ENCODE measurements around the gene CLCN6. TPM values are rescaled to one million over a fixed set of nuclear protein-coding genes. Genes with fewer than 3 reads are reported as not detected.
A peak's percentile ranks its signal among the peaks of the same experiment; 100 is the strongest.

CLCN6 gene
- total RNA-seq, 4 donors from 2014 or later = 14.4 to 20.4 (median 18.0) TPM

- TF ChIP-seq CTCF (IDR thresholded peaks at IDR 0.05) = no peak
- ATAC-seq (ENCODE audit: low FRiP score) = no peak
- no peak for DNase-seq (ENCODE audit: low spot score)
Observed at GRCh38 chr1:11856698-11857097, 50.7 kb downstream of the CLCN6 start.

- no peak for DNase-seq (ENCODE audit: low spot score)
- no peak for ATAC-seq (ENCODE audit: low FRiP score)
- TF ChIP-seq CTCF (IDR thresholded peaks at IDR 0.05) = no peak
Observed at GRCh38 chr1:11857164-11857851, 51.3 kb downstream of the CLCN6 start.

- DNase-seq (ENCODE audit: low spot score) = no peak
Observed at GRCh38 chr1:11858158-11858557, 52.2 kb downstream of the CLCN6 start.

GRCh38 chr1:11858613-11858967 is 52.6 kb downstream of the CLCN6 start, which contains the start of gene NPPB:
NPPB (minus strand) TSS chr1:11858945; CDS start chr1:11858833, 112 bp downstream.
- no peak for TF ChIP-seq CTCF (IDR thresholded peaks at IDR 0.05)
- ATAC-seq (ENCODE audit: low FRiP score) = no peak
- DNase-seq (ENCODE audit: low spot score) = no peak

More at GRCh38 chr1:11858158-11858557, 52.2 kb downstream of the CLCN6 start:
- ATAC-seq (ENCODE audit: low FRiP score) = no peak
- TF ChIP-seq CTCF (IDR thresholded peaks at IDR 0.05) = no peak

GRCh38 chr1:11858968-11859871 is 53.2 kb downstream of the CLCN6 start:
- no peak for TF ChIP-seq CTCF (IDR thresholded peaks at IDR 0.05)
- no peak for DNase-seq (ENCODE audit: low spot score)
- ATAC-seq (ENCODE audit: low FRiP score) = peak; percentile 44

GRCh38 chr1:11860083-11860482 is 54.1 kb downstream of the CLCN6 start:
- TF ChIP-seq CTCF (IDR thresholded peaks at IDR 0.05) = no peak
- ATAC-seq (ENCODE audit: low FRiP score) = no peak

More at GRCh38 chr1:11860083-11860482, 54.1 kb downstream of the CLCN6 start:
- DNase-seq (ENCODE audit: low spot score) = no peak
